Parathyroid adenoma (tissue), 2 donors: ENCODE results near the gene ANKRD44.

Experiments
- H2AFZ ChIP-seq: fragments of 300-600 bp; sonication (generic); one replicate; pipeline ENCODE4 v1.7.0; 2017; ENCODE audit warnings: antibody characterized with exemption, mild to moderate bottlenecking
- H3K27ac ChIP-seq: fragments of 300-600 bp; sonication (generic); one replicate; pipeline ENCODE4 v1.7.0; 2017
- H3K27me3 ChIP-seq: fragments of 300-600 bp; sonication (generic); one replicate; pipeline ENCODE4 v1.7.0; 2017; ENCODE audit warnings: low read length; ENCODE audit not compliant: control insufficient read depth, insufficient read depth
- H3K36me3 ChIP-seq: fragments of 300-600 bp; sonication (generic); one replicate; pipeline ENCODE4 v1.7.0; 2017; ENCODE audit warnings: low read length; ENCODE audit not compliant: control insufficient read depth, insufficient read depth
- H3K4me1 ChIP-seq: fragments of 300-600 bp; sonication (generic); one replicate; pipeline ENCODE4 v1.7.0; 2017; ENCODE audit warnings: control low read depth
- H3K4me2 ChIP-seq: fragments of 300-600 bp; sonication (generic); one replicate; pipeline ENCODE4 v1.7.0; 2017; ENCODE audit warnings: low read length
- H3K4me3 ChIP-seq: fragments of 300-600 bp; sonication (generic); one replicate; pipeline ENCODE4 v1.7.0; 2017; ENCODE audit warnings: low read depth, low read length
- H3K79me2 ChIP-seq: fragments of 300-600 bp; sonication (generic); one replicate; pipeline ENCODE4 v1.7.0; 2017; ENCODE audit warnings: control low read depth
- H3K9ac ChIP-seq: fragments of 300-600 bp; sonication (generic); one replicate; pipeline ENCODE4 v1.7.0; 2017; ENCODE audit warnings: mild to moderate bottlenecking
- H3K9me3 ChIP-seq: fragments of 300-600 bp; sonication (generic); one replicate; pipeline ENCODE4 v1.7.0; 2017; ENCODE audit warnings: low read length; ENCODE audit not compliant: control insufficient read depth
- CTCF ChIP-seq: fragments of 300-600 bp; sonication (generic); IDR thresholded peaks from one replicate; pipeline ENCODE4 v1.7.0; 2017; ENCODE audit warnings: antibody characterized with exemption, mild to moderate bottlenecking
- donor health status: primary hyperparathyroidism.

The ANKRD44 gene

GRCh38 chr2:197097578-197098366 lies 212.8 kb downstream of the ANKRD44 start:
- Histone ChIP-seq H3K9ac (no peak overlapping the region), H3K9me3 (no peaks in the 10 kb centered on the region), H3K79me2 (no peaks in the 10 kb centered on the region), H3K36me3 (no peaks in the 10 kb centered on the region), H3K27ac (no peak overlapping the region), H3K4me2 (no peak overlapping the region), H2AFZ (no peak overlapping the region), H3K27me3 (no peaks in the 10 kb centered on the region), H3K4me3 (no peak overlapping the region), H3K4me1 (no peaks in the 10 kb centered on the region)
- TF ChIP-seq CTCF = no peak

- H2AFZ ChIP-seq = no peak overlapping the region
- no peaks in the 10 kb centered on the region for H3K9me3 ChIP-seq
- no peaks in the 10 kb centered on the region for H3K36me3 ChIP-seq
- H3K27ac ChIP-seq = no peak overlapping the region
- no peak overlapping the region for H3K4me2 ChIP-seq
- TF ChIP-seq CTCF = no peak
- no peak overlapping the region for H3K4me3 ChIP-seq
- H3K9ac ChIP-seq = no peak overlapping the region
- H3K79me2 ChIP-seq = no peaks in the 10 kb centered on the region
- no peaks in the 10 kb centered on the region for H3K4me1 ChIP-seq
- no peaks in the 10 kb centered on the region for H3K27me3 ChIP-seq
Measured at GRCh38 chr2:197096649-197097048, 213.9 kb downstream of the ANKRD44 start.

- Histone ChIP-seq H3K27me3 (no peaks in the 10 kb centered on the region), H2AFZ (no peak overlapping the region), H3K79me2 (no peaks in the 10 kb centered on the region), H3K4me1 (no peaks in the 10 kb centered on the region), H3K9ac (no peak overlapping the region), H3K9me3 (no peaks in the 10 kb centered on the region), H3K4me3 (no peak overlapping the region), H3K4me2 (no peak overlapping the region), H3K27ac (no peak overlapping the region), H3K36me3 (no peaks in the 10 kb centered on the region)
- no peak for TF ChIP-seq CTCF
Measured at GRCh38 chr2:197092431-197092830, 218.1 kb downstream of the ANKRD44 start.

- Histone ChIP-seq H3K4me2 (no peak overlapping the region), H3K27me3 (no peaks in the 10 kb centered on the region), H3K27ac (no peak overlapping the region), H3K9me3 (no peaks in the 10 kb centered on the region), H2AFZ (no peak overlapping the region), H3K4me1 (no peaks in the 10 kb centered on the region), H3K9ac (no peak overlapping the region), H3K4me3 (no peak overlapping the region), H3K36me3 (no peaks in the 10 kb centered on the region), H3K79me2 (no peaks in the 10 kb centered on the region)
- no peak for TF ChIP-seq CTCF
Measured at GRCh38 chr2:197090742-197091367, 219.7 kb downstream of the ANKRD44 start.
